PC-3 (cell line): ENCODE data around the gene DHRS11.

ENCODE experiments used
- EZH2 ChIP-seq: fragments of 300-600 bp; sonication (generic); IDR thresholded peaks from one replicate; pipeline ENCODE4 v1.6.1; 2017; ENCODE audit warnings: antibody characterized with exemption, mild to moderate bottlenecking, low read length; ENCODE audit not compliant: unreplicated experiment
- TF ChIP-seq, protein P1 (sequence below): fragments of 300-600 bp; sonication (generic); conservative IDR thresholded peaks from 2 replicates; pipeline ENCODE4 v1.5.1; 2017; ENCODE audit warnings: antibody characterized with exemption, low read depth, mild to moderate bottlenecking, low read length

GRCh38 chr17:36610474-36610873 lies 18.8 kb downstream of the DHRS11 start:
- TF ChIP-seq, protein P1, sequence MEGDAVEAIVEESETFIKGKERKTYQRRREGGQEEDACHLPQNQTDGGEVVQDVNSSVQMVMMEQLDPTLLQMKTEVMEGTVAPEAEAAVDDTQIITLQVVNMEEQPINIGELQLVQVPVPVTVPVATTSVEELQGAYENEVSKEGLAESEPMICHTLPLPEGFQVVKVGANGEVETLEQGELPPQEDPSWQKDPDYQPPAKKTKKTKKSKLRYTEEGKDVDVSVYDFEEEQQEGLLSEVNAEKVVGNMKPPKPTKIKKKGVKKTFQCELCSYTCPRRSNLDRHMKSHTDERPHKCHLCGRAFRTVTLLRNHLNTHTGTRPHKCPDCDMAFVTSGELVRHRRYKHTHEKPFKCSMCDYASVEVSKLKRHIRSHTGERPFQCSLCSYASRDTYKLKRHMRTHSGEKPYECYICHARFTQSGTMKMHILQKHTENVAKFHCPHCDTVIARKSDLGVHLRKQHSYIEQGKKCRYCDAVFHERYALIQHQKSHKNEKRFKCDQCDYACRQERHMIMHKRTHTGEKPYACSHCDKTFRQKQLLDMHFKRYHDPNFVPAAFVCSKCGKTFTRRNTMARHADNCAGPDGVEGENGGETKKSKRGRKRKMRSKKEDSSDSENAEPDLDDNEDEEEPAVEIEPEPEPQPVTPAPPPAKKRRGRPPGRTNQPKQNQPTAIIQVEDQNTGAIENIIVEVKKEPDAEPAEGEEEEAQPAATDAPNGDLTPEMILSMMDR: no peak
- no peak for TF ChIP-seq EZH2
